B cell (primary cell): ENCODE data around the gene LGALS9C. TPM values are rescaled to one million over a fixed set of nuclear protein-coding genes. Genes with fewer than 3 reads are reported as not detected.
"Not testable (repeated sequence)": the region's sequence is repeated elsewhere in the genome, so short reads cannot be mapped to it uniquely, and the experiment has no call there.

Source experiments
- ATAC-seq: fragments of 200-7000 bp; cut with Tn5 transposase; one replicate; pipeline ENCODE4 v1.10.0; 2021; ENCODE audit warnings: low read depth, mild to moderate bottlenecking, moderate number of reproducible peaks, moderate library complexity
- CTCF ChIA-PET: fragments of 350-600 bp; sonication (Branson Sonifier 250); formaldehyde crosslinking; loops from one replicate; lab custom pipeline; 2021; ENCODE audit warnings: antibody characterized with exemption, inconsistent platforms; lab: Charles Lee
- POLR2A ChIA-PET: fragments of 350-600 bp; sonication (Branson Sonifier 250); formaldehyde crosslinking; loops from one replicate; lab custom pipeline; 2021; ENCODE audit warnings: antibody characterized with exemption; lab: Charles Lee
- DNase-seq: peaks from one replicate; pipeline ENCODE4 v3.0.0; 2013
- H2AFZ ChIP-seq: 2 replicates; pipeline ENCODE4 v1.6.1; 2012; ENCODE audit warnings: mild to moderate bottlenecking, low read depth, low read length; ENCODE audit not compliant: insufficient read depth, poor library complexity, severe bottlenecking
- H3K27ac ChIP-seq, 2 donors: 1 replicate in 1 of 2; 2 replicates in 1 of 2; pipeline ENCODE4 v1.5.1; 2012 to 2013; ENCODE audit warnings: low read length in 2 of 2, mild to moderate bottlenecking in 2 of 2, moderate library complexity in 1 of 2
- H3K27me3 ChIP-seq, 4 experiments: fragments of 200-600 bp in 1 of 4; sonication (generic) in 1 of 4; replicated peaks in 1 of 4; 1 replicate in 2 of 4; 2 replicates in 2 of 4; pipeline versions ENCODE4 v1.6.1 to v1.7.0; 2013 to 2016; ENCODE audit warnings: low read length in 3 of 4, mild to moderate bottlenecking in 2 of 4, mixed read lengths in 1 of 4, moderate library complexity in 1 of 4; ENCODE audit not compliant: insufficient read depth in 4 of 4, control insufficient read depth in 3 of 4; ENCODE audit errors: control extremely low read depth in 1 of 4
- H3K36me3 ChIP-seq, 2 experiments: replicated peaks in 1 of 2; 1 replicate in 1 of 2; 2 replicates in 1 of 2; pipeline versions ENCODE4 v1.6.1 to v1.7.1; 2013; ENCODE audit warnings: low read length in 1 of 2; ENCODE audit not compliant: insufficient read depth in 2 of 2, control insufficient read depth in 1 of 2; ENCODE audit errors: control extremely low read depth in 1 of 2, extremely low read depth in 1 of 2
- H3K4me1 ChIP-seq, 2 donors: fragments of 200-600 bp in 1 of 2; sonication (generic) in 1 of 2; 1 replicate in 1 of 2; 2 replicates in 1 of 2; pipeline versions ENCODE4 v1.5.1 to v1.6.1; 2013 to 2017; ENCODE audit warnings: low read length in 2 of 2; ENCODE audit not compliant: control insufficient read depth in 2 of 2, insufficient read depth in 2 of 2
- H3K4me2 ChIP-seq: replicated peaks from 2 replicates; pipeline ENCODE3; 2012; ENCODE audit warnings: mild to moderate bottlenecking, low read depth, low read length; ENCODE audit not compliant: poor library complexity, severe bottlenecking
- H3K4me3 ChIP-seq, 5 experiments: fragments of 200-600 bp in 1 of 5; sonication (generic) in 1 of 5; 1 replicate in 3 of 5; 2 replicates in 2 of 5; pipeline versions ENCODE4 v1.5.1 to v1.7.0; 2011 to 2016; ENCODE audit warnings: low read length in 4 of 5, mild to moderate bottlenecking in 4 of 5, low read depth in 2 of 5, control low read depth in 1 of 5, moderate library complexity in 1 of 5; ENCODE audit not compliant: insufficient read depth in 1 of 5; ENCODE audit errors: control extremely low read depth in 1 of 5, extremely low read depth in 1 of 5
- H3K79me2 ChIP-seq: fragments of 200-600 bp; sonication (generic); one replicate; pipeline ENCODE4 v1.6.0; 2016; ENCODE audit warnings: low read length; ENCODE audit not compliant: control insufficient read depth, insufficient read depth
- H3K9ac ChIP-seq: fragments of 200-600 bp; sonication (generic); 2 replicates; pipeline ENCODE4 v1.6.1; 2017; ENCODE audit warnings: mild to moderate bottlenecking, low read length, moderate library complexity
- H3K9me3 ChIP-seq, 3 donors: one replicate each; pipeline versions ENCODE4 v1.6.1 to v1.7.1; 2013; ENCODE audit warnings: low read length in 2 of 3; ENCODE audit not compliant: control insufficient read depth in 2 of 3, insufficient read depth in 1 of 3; ENCODE audit errors: control extremely low read depth in 1 of 3
- H4K20me1 ChIP-seq: 2 replicates; pipeline ENCODE4 v1.6.0; 2012; ENCODE audit warnings: mild to moderate bottlenecking, low read length; ENCODE audit not compliant: insufficient read depth, control insufficient read depth, poor library complexity, severe bottlenecking
- H3K27ac Mint-ChIP-seq: one replicate; pipeline ENCODE4 v1.8.0; 2021; ENCODE audit warnings: mixed read lengths
- H3K27me3 Mint-ChIP-seq: one replicate; pipeline ENCODE4 v1.8.0; 2021; ENCODE audit warnings: mixed read lengths
- H3K4me1 Mint-ChIP-seq: one replicate; pipeline ENCODE4 v1.8.0; 2021; ENCODE audit warnings: mixed read lengths
- H3K4me3 Mint-ChIP-seq: one replicate; pipeline ENCODE4 v1.8.0; 2021; ENCODE audit warnings: mixed read lengths
- H3K9me3 Mint-ChIP-seq: one replicate; pipeline ENCODE4 v1.8.0; 2022; ENCODE audit warnings: mixed read lengths; ENCODE audit not compliant: insufficient read depth
- WGBS: methylation state at CpG from one replicate; pipeline ENCODE4 v1.1.5; 2013; ENCODE audit warnings: missing lambda C conversion rate; ENCODE audit not compliant: insufficient coverage; 5-methylcytosine and 5-hydroxymethylcytosine counted together
- intact Hi-C: fragments of 100-400 bp; cut with micrococcal nuclease; formaldehyde crosslinking; loops from one replicate; pipeline ENCODE4 v1.10.0; 2022
- polyA plus RNA-seq: library from polyadenylated mRNA; depleted of rRNA; stranded (reverse); fragments of >200 nt; gene quantifications from 2 replicates; pipeline ENCODE4 v1.2.3, GENCODE V29; 2012
- total RNA-seq, 2 donors: library from RNA; stranded (reverse); fragments of 120-200 nt in 1 of 2; gene quantifications; 1 replicate in 1 of 2; 2 replicates in 1 of 2; pipeline versions ENCODE4 v1.2.3 to v1.2.4, GENCODE V29; 2013 to 2022

The LGALS9C gene
- total and polyA plus RNA-seq, 2 donors (not counting 1 experiment from before 2014, with no cell fraction given): 0.25 to 0.44 TPM

GRCh38 chr17:18487633-18488032 lies 11.0 kb downstream of the LGALS9C start:
- H3K27me3 ChIP-seq, H3K27ac ChIP-seq, H3K27ac Mint-ChIP-seq, POLR2A ChIA-PET, H3K4me1 ChIP-seq, H3K4me2 ChIP-seq, H3K9me3 ChIP-seq, H3K9ac ChIP-seq, H2AFZ ChIP-seq, H4K20me1 ChIP-seq, ATAC-seq, H3K4me3 Mint-ChIP-seq, H3K4me1 Mint-ChIP-seq, H3K27me3 Mint-ChIP-seq, CTCF ChIA-PET, H3K9me3 Mint-ChIP-seq, intact Hi-C loops, H3K79me2 ChIP-seq, H3K36me3 ChIP-seq, H3K4me3 ChIP-seq, DNase-seq: not testable (repeated sequence)
- WGBS: no CpG with 5 or more reads among the region's 10 CpGs

DNA sequence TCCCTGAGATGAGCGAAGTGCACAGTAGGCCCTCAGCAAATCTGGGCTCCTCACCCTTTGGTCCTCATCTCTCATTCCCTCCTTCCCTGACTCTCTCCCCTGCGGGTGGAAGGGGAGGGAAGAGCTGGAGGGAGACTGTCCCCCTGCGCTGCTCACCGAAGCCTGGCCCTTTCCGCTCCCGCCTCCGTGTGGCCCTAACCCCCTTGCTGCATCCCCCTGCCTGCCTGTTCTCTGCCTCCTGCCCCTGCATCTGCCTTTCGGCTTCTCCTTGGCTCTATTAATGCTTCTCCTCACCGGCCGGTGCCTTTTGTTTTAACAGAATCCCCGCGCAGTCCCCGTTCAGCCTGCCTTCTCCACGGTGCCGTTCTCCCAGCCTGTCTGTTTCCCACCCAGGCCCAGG lies 12.0 kb downstream of the LGALS9C start:
- H3K9me3 ChIP-seq, H3K9me3 Mint-ChIP-seq, H3K27ac ChIP-seq, H3K4me3 ChIP-seq, ATAC-seq, intact Hi-C loops, H3K27me3 Mint-ChIP-seq, H3K79me2 ChIP-seq, POLR2A ChIA-PET, H4K20me1 ChIP-seq, H3K36me3 ChIP-seq, DNase-seq, H3K4me1 ChIP-seq, CTCF ChIA-PET, H3K4me3 Mint-ChIP-seq, H3K4me1 Mint-ChIP-seq, H2AFZ ChIP-seq, H3K9ac ChIP-seq, H3K4me2 ChIP-seq, H3K27ac Mint-ChIP-seq, H3K27me3 ChIP-seq: not testable (repeated sequence)
- no CpG with 5 or more reads among the region's 15 CpGs for whole genome bisulfite sequencing

DNA sequence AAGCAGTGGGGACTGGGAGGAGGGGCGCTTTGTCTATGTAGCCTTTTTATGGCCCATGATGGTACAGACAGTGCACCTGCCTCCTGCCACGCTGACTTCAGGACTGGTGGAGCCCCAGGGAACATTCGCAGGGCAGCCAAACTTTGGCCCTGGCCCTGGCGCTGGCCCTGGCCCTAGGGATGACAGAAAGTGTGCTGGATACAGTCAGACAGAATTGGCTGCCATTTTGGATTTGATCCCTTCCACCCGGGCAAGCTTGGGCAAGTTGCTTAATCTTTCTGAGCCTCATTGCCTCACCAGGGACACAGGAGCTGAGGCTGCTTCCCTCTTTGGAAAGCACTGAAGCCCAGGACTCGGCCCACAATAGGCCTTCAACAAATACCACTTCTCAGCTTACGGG lies 13.4 kb downstream of the LGALS9C start:
- H4K20me1 ChIP-seq, CTCF ChIA-PET, H3K27ac Mint-ChIP-seq, H3K36me3 ChIP-seq, H2AFZ ChIP-seq, ATAC-seq, H3K79me2 ChIP-seq, H3K4me3 Mint-ChIP-seq, H3K4me2 ChIP-seq, intact Hi-C loops, H3K4me1 Mint-ChIP-seq, H3K4me3 ChIP-seq, POLR2A ChIA-PET, H3K4me1 ChIP-seq, H3K9me3 ChIP-seq, DNase-seq, H3K27me3 Mint-ChIP-seq, H3K27me3 ChIP-seq, H3K9me3 Mint-ChIP-seq, H3K27ac ChIP-seq, H3K9ac ChIP-seq: not testable (repeated sequence)
- no CpG with 5 or more reads among the region's 7 CpGs for WGBS

DNA sequence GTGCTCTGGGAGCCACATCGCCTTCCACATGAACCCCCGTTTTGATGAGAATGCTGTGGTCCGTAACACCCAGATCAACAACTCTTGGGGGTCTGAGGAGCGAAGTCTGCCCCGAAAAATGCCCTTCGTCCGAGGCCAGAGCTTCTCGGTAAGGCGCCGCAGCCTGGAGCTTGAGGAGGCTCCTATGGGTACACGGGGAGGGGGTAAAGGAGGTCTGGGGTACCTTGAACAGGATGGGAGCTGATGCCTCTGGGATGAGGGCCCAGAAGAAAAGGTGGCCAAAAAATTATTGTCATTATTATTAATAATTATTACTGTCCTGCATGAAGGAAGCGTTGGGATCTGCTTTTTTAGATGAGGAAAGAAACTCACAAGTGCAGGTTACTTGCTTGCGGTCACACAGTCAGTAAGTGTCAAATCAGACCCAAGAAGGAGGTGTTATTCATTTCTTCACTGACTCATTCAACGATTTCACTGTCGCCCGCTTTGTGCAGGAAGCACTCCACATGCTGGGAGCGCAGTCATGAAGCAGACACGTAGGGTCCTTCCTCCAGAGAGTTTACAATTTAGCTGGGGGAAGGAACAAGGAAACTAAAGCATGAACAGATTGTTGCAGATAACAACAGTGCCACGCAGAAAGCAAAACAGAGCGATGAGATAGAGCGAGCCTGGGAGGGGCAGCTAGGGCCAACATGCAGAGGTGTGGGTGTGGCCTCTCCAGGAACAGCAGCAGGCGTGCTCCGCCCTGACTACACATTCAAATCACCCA lies 16.3 kb downstream of the LGALS9C start:
- H3K4me1 Mint-ChIP-seq, H3K36me3 ChIP-seq, H3K27me3 ChIP-seq, POLR2A ChIA-PET, H3K79me2 ChIP-seq, ATAC-seq, H3K27me3 Mint-ChIP-seq, H3K9me3 Mint-ChIP-seq, H3K4me2 ChIP-seq, H3K4me1 ChIP-seq, H4K20me1 ChIP-seq, DNase-seq, H3K27ac Mint-ChIP-seq, intact Hi-C loops, H3K4me3 Mint-ChIP-seq, H3K4me3 ChIP-seq, CTCF ChIA-PET, H3K9ac ChIP-seq, H3K27ac ChIP-seq, H2AFZ ChIP-seq, H3K9me3 ChIP-seq: not testable (repeated sequence)
- WGBS: no CpG with 5 or more reads among the region's 23 CpGs
